ENCODE measurements around the gene TYMS. TPM values are rescaled to one million over a fixed set of nuclear protein-coding genes. Genes with fewer than 3 reads are reported as not detected.

Gene TYMS
- total RNA-seq, 2 donors from 2014 or later: 32.8 to 131 TPM

DNA sequence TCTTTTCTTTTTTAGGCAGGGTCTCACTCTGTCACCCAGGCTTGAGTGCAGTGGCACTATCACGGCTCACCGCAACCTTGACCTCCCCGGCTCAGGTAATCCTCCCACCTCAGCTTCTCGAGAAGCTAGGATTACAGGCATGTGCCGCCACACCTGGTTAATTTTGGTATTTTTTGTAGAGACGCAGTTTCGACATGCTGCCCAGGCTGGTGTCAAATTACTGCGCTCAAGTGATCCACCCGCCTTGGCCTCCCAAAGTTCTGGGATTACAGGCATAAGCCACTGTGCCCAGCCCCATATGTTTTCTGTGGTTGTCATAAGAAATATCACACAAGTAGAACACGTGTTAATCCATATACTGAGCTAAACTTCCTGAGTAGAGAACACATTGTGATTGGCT, 40.3 kb downstream of the TYMS start:
- intact Hi-C loops (cut with DNase I): no loop called here
- H3K27me3 ChIP-seq: no peaks in the 10 kb centered on the region
- no peak overlapping the region for H3K27ac ChIP-seq
- H3K4me1 ChIP-seq: no peaks in the 10 kb centered on the region
- no peak overlapping the region for H3K4me3 ChIP-seq
- DNase-seq: no peak
- no peak overlapping the region for H3K9ac ChIP-seq (ENCODE audit: low read depth in 2 of 2, low read length in 2 of 2)
- no peaks in the 10 kb centered on the region for H3K9me3 ChIP-seq
- TF ChIP-seq, protein P1, sequence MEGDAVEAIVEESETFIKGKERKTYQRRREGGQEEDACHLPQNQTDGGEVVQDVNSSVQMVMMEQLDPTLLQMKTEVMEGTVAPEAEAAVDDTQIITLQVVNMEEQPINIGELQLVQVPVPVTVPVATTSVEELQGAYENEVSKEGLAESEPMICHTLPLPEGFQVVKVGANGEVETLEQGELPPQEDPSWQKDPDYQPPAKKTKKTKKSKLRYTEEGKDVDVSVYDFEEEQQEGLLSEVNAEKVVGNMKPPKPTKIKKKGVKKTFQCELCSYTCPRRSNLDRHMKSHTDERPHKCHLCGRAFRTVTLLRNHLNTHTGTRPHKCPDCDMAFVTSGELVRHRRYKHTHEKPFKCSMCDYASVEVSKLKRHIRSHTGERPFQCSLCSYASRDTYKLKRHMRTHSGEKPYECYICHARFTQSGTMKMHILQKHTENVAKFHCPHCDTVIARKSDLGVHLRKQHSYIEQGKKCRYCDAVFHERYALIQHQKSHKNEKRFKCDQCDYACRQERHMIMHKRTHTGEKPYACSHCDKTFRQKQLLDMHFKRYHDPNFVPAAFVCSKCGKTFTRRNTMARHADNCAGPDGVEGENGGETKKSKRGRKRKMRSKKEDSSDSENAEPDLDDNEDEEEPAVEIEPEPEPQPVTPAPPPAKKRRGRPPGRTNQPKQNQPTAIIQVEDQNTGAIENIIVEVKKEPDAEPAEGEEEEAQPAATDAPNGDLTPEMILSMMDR (IDR thresholded peaks at IDR 0.05): no peak
- no peaks in the 10 kb centered on the region for H3K36me3 ChIP-seq

DNA sequence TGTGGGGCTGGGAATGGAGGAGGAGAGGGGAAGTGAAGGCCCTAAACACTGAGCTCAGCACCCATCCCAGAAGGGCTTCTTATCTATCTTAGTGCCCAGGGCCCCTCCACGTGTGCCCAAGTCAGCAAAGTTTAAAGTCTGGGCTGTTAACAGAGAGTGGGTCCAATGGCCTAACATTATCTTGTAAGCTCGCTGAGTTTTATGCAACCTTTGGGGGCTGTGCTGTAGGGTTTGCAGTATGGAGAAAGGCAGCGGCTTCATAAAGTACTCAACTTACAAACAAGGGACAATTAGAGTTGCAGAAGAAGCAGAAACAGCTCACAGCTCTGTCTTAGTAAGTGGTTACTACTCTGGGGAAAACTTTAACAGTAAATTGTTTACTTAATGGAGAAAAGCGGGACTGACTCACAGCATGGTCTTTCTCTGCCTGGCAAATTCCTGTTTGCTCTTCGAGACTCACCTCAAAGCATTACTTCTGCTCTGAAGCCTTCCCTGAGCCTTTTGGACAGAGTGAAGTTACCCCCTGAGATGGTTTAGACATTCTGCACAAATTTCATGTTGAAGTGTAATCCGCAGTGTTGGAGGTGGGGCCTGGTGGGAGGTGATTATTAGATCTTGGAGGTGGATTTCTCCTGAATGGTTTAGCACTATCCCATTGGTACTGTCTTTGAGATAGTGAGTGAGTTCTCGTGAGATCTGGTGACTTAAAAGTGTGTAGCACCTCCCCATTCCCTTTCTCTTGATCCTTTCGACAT, 45.9 kb downstream of the TYMS start:
- H3K4me1 ChIP-seq: no peaks in the 10 kb centered on the region
- no peak overlapping the region for H3K4me3 ChIP-seq
- intact Hi-C loops (cut with DNase I): no loop called here
- peak; percentile 15 for DNase-seq
- no peaks in the 10 kb centered on the region for H3K27me3 ChIP-seq
- H3K27ac ChIP-seq: no peak overlapping the region
- TF ChIP-seq, protein P1 (IDR thresholded peaks at IDR 0.05): no peak
- H3K9me3 ChIP-seq: no peaks in the 10 kb centered on the region
- H3K36me3 ChIP-seq: no peaks in the 10 kb centered on the region
- H3K9ac ChIP-seq (ENCODE audit: low read depth in 2 of 2, low read length in 2 of 2): no peak overlapping the region

DNA sequence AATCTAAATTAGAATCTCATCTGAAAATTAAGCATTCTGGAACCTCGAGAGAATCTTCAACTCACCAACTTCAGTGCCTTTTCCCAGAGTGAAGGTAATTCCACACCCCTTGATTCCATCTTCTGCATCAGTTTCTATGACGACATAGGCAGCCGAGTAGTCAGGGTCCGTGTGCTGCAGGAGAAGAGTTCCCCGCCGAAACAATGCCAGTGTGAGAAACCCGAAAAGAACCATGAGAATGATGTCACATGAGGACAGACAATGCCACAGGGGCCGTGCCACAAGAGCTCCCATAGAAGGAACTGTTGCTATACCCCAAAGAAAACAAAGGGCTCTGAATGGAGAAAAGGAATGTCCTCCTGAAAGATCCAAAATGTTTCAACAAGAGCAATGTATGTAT, 49.0 kb downstream of the TYMS start:
- H3K4me1 ChIP-seq: no peaks in the 10 kb centered on the region
- no peaks in the 10 kb centered on the region for H3K36me3 ChIP-seq
- TF ChIP-seq, protein P1 (IDR thresholded peaks at IDR 0.05): no peak
- no peak overlapping the region for H3K4me3 ChIP-seq
- H3K9me3 ChIP-seq: no peaks in the 10 kb centered on the region
- H3K9ac ChIP-seq (ENCODE audit: low read depth in 2 of 2, low read length in 2 of 2): no peak overlapping the region
- no peaks in the 10 kb centered on the region for H3K27me3 ChIP-seq
- intact Hi-C loops (cut with DNase I): no loop called here
- peak; percentile 1 for DNase-seq
- no peak overlapping the region for H3K27ac ChIP-seq

DNA sequence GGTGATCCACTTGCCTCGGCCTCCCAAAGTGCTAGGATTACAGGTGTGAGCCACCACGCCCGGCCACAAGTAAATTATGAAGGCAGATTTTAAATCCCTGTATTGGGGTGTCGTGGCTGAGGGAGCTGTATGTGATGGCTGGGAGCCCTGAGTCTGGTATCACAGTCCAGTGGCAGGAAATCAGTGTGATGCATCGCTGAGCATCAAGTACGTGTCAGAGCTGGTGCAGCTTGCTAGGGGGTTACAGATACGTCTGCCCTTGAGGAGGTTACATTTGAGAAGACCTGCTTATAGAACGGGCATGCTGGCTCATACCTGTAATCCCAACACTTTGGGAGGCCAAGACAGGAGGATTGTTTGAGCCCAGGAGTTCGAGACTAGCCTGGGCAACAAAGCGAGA, 50.6 kb downstream of the TYMS start:
- no peak overlapping the region for H3K4me3 ChIP-seq
- no peak overlapping the region for H3K27ac ChIP-seq
- H3K27me3 ChIP-seq: no peaks in the 10 kb centered on the region
- H3K36me3 ChIP-seq: no peaks in the 10 kb centered on the region
- intact Hi-C loops (cut with DNase I): no loop called here
- no peak overlapping the region for H3K9ac ChIP-seq (ENCODE audit: low read depth in 2 of 2, low read length in 2 of 2)
- no peaks in the 10 kb centered on the region for H3K4me1 ChIP-seq
- DNase-seq: peak; percentile 10
- TF ChIP-seq, protein P1 (IDR thresholded peaks at IDR 0.05): no peak
- H3K9me3 ChIP-seq: no peaks in the 10 kb centered on the region

DNA sequence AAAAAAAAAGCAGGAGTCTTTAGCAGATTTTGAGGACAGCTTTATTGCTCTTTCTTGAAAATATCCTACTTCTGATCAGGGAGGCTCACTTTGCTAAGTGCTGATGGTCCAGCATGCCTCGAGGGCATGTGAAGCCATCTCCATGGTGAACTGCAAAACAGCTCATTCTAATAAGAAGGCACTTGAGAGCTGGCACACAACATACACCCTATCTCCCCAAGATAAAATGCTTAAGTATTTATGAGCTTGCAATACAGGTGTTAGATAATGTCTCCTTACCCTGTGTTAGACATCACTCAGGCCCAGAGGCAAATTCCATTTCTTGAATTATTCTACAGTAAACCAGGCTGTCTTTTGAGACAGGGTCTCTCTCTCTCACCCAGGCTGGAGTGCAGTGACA, 52.3 kb downstream of the TYMS start:
- Histone ChIP-seq H3K9me3 (no peaks in the 10 kb centered on the region), H3K9ac (ENCODE audit: low read depth in 2 of 2, low read length in 2 of 2) (no peak overlapping the region), H3K27ac (no peak overlapping the region), H3K27me3 (no peaks in the 10 kb centered on the region), H3K36me3 (no peaks in the 10 kb centered on the region), H3K4me3 (no peak overlapping the region), H3K4me1 (no peaks in the 10 kb centered on the region)
- intact Hi-C loops (cut with DNase I): no loop called here
- TF ChIP-seq, protein P1 (IDR thresholded peaks at IDR 0.05): no peak
- no peak for DNase-seq
